Measurements from ENCODE around the gene FOXN4.
A peak's percentile ranks its signal among the peaks of the same experiment; 100 is the strongest.

The FOXN4 gene

GRCh38 chr12:109268896-109269295 is 40.2 kb downstream of the FOXN4 start:
- no peak overlapping the region for H3K4me3 Mint-ChIP-seq
- no peak for DNase-seq (ENCODE audit: low spot score)
- H3K9me3 Mint-ChIP-seq, result no peaks in the 10 kb centered on the region
- H3K27ac Mint-ChIP-seq, result no peak overlapping the region
- peaks cover 8% of the 10 kb centered on the region for H3K27me3 Mint-ChIP-seq (ENCODE audit: low read depth)
- no peaks in the 10 kb centered on the region for H3K4me1 Mint-ChIP-seq (ENCODE audit: low read depth)
- no peaks in the 10 kb centered on the region for H3K36me3 Mint-ChIP-seq (ENCODE audit: low read depth)

GRCh38 chr12:109267361-109267760 is 41.7 kb downstream of the FOXN4 start:
- Mint-ChIP-seq H3K4me1 (ENCODE audit: low read depth) (no peaks in the 10 kb centered on the region), H3K36me3 (ENCODE audit: low read depth) (no peaks in the 10 kb centered on the region), H3K4me3 (no peak overlapping the region), H3K9me3 (no peaks in the 10 kb centered on the region), H3K27me3 (ENCODE audit: low read depth) (peaks cover 5% of the 10 kb centered on the region), H3K27ac (no peak overlapping the region)
- DNase-seq (ENCODE audit: low spot score), result no peak

GRCh38 chr12:109266106-109266879 is 42.8 kb downstream of the FOXN4 start:
- DNase-seq (ENCODE audit: low spot score), result no peak
- Mint-ChIP-seq H3K27me3 (ENCODE audit: low read depth) (peaks cover 4% of the 10 kb centered on the region), H3K27ac (no peak overlapping the region), H3K36me3 (ENCODE audit: low read depth) (no peaks in the 10 kb centered on the region), H3K4me1 (ENCODE audit: low read depth) (no peaks in the 10 kb centered on the region), H3K9me3 (no peaks in the 10 kb centered on the region), H3K4me3 (no peak overlapping the region)

- Mint-ChIP-seq H3K36me3 (ENCODE audit: low read depth) (no peaks in the 10 kb centered on the region), H3K27me3 (ENCODE audit: low read depth) (no peaks in the 10 kb centered on the region), H3K4me3 (no peak overlapping the region), H3K27ac (no peak overlapping the region), H3K4me1 (ENCODE audit: low read depth) (no peaks in the 10 kb centered on the region), H3K9me3 (no peaks in the 10 kb centered on the region)
- no peak for DNase-seq (ENCODE audit: low spot score)
Observed at GRCh38 chr12:109264943-109265650, 44.0 kb downstream of the FOXN4 start.

- no peaks in the 10 kb centered on the region for H3K4me1 Mint-ChIP-seq (ENCODE audit: low read depth)
- no peak overlapping the region for H3K27ac Mint-ChIP-seq
- H3K27me3 Mint-ChIP-seq (ENCODE audit: low read depth), result no peaks in the 10 kb centered on the region
- DNase-seq (ENCODE audit: low spot score), result peak; percentile 28
- H3K36me3 Mint-ChIP-seq (ENCODE audit: low read depth), result no peaks in the 10 kb centered on the region
- H3K9me3 Mint-ChIP-seq, result no peaks in the 10 kb centered on the region
- no peak overlapping the region for H3K4me3 Mint-ChIP-seq
Observed at GRCh38 chr12:109264095-109264942, 44.8 kb downstream of the FOXN4 start.

- DNase-seq (ENCODE audit: low spot score), result no peak
- Mint-ChIP-seq H3K4me3 (no peak overlapping the region), H3K36me3 (ENCODE audit: low read depth) (no peaks in the 10 kb centered on the region), H3K4me1 (ENCODE audit: low read depth) (no peaks in the 10 kb centered on the region), H3K27ac (no peak overlapping the region), H3K9me3 (no peaks in the 10 kb centered on the region), H3K27me3 (ENCODE audit: low read depth) (no peaks in the 10 kb centered on the region)
Observed at GRCh38 chr12:109263439-109263838, 45.6 kb downstream of the FOXN4 start.

GRCh38 chr12:109261939-109262338 is 47.1 kb downstream of the FOXN4 start:
- no peak for DNase-seq (ENCODE audit: low spot score)
- no peaks in the 10 kb centered on the region for H3K9me3 Mint-ChIP-seq
- H3K36me3 Mint-ChIP-seq (ENCODE audit: low read depth), result peaks cover 2% of the 10 kb centered on the region
- H3K4me1 Mint-ChIP-seq (ENCODE audit: low read depth), result no peaks in the 10 kb centered on the region
- no peak overlapping the region for H3K4me3 Mint-ChIP-seq
- no peaks in the 10 kb centered on the region for H3K27me3 Mint-ChIP-seq (ENCODE audit: low read depth)
- no peak overlapping the region for H3K27ac Mint-ChIP-seq

- Mint-ChIP-seq H3K27ac (no peak overlapping the region), H3K4me1 (ENCODE audit: low read depth) (no peaks in the 10 kb centered on the region), H3K4me3 (no peak overlapping the region), H3K27me3 (ENCODE audit: low read depth) (no peaks in the 10 kb centered on the region), H3K36me3 (ENCODE audit: low read depth) (peaks cover 4% of the 10 kb centered on the region), H3K9me3 (no peaks in the 10 kb centered on the region)
- no peak for DNase-seq (ENCODE audit: low spot score)
Observed at GRCh38 chr12:109261087-109261486, 48.0 kb downstream of the FOXN4 start.

GRCh38 chr12:109259545-109259895 is 49.6 kb downstream of the FOXN4 start:
- H3K9me3 Mint-ChIP-seq, result peaks cover 12% of the 10 kb centered on the region
- H3K36me3 Mint-ChIP-seq (ENCODE audit: low read depth), result peaks cover 14% of the 10 kb centered on the region
- H3K27ac Mint-ChIP-seq, result no peak overlapping the region
- H3K4me1 Mint-ChIP-seq (ENCODE audit: low read depth), result no peaks in the 10 kb centered on the region
- no peak for DNase-seq (ENCODE audit: low spot score)
- no peak overlapping the region for H3K4me3 Mint-ChIP-seq
- no peaks in the 10 kb centered on the region for H3K27me3 Mint-ChIP-seq (ENCODE audit: low read depth)

- H3K36me3 Mint-ChIP-seq (ENCODE audit: low read depth), result peaks cover 15% of the 10 kb centered on the region
- H3K27ac Mint-ChIP-seq, result no peak overlapping the region
- no peaks in the 10 kb centered on the region for H3K27me3 Mint-ChIP-seq (ENCODE audit: low read depth)
- no peak overlapping the region for H3K4me3 Mint-ChIP-seq
- H3K9me3 Mint-ChIP-seq, result peaks cover 16% of the 10 kb centered on the region
- no peaks in the 10 kb centered on the region for H3K4me1 Mint-ChIP-seq (ENCODE audit: low read depth)
- no peak for DNase-seq (ENCODE audit: low spot score)
Observed at GRCh38 chr12:109258607-109259544, 50.2 kb downstream of the FOXN4 start.

- Mint-ChIP-seq H3K9me3 (peaks cover 23% of the 10 kb centered on the region), H3K4me1 (ENCODE audit: low read depth) (no peaks in the 10 kb centered on the region), H3K27me3 (ENCODE audit: low read depth) (no peaks in the 10 kb centered on the region), H3K27ac (no peak overlapping the region), H3K36me3 (ENCODE audit: low read depth) (peaks cover 21% of the 10 kb centered on the region), H3K4me3 (no peak overlapping the region)
- DNase-seq (ENCODE audit: low spot score), result no peak
Observed at GRCh38 chr12:109258201-109258600, 50.9 kb downstream of the FOXN4 start.

GRCh38 chr12:109256011-109256410 is 53.1 kb downstream of the FOXN4 start:
- H3K4me3 Mint-ChIP-seq, result no peak overlapping the region
- peaks cover 1% of the 10 kb centered on the region for H3K4me1 Mint-ChIP-seq (ENCODE audit: low read depth)
- peaks cover 27% of the 10 kb centered on the region for H3K36me3 Mint-ChIP-seq (ENCODE audit: low read depth)
- H3K27ac Mint-ChIP-seq, result no peak overlapping the region
- H3K9me3 Mint-ChIP-seq, result peaks cover 32% of the 10 kb centered on the region
- no peak for DNase-seq (ENCODE audit: low spot score)
- H3K27me3 Mint-ChIP-seq (ENCODE audit: low read depth), result no peaks in the 10 kb centered on the region

GRCh38 chr12:109255377-109255776 is 53.7 kb downstream of the FOXN4 start:
- no peak overlapping the region for H3K4me3 Mint-ChIP-seq
- H3K27me3 Mint-ChIP-seq (ENCODE audit: low read depth), result no peaks in the 10 kb centered on the region
- DNase-seq (ENCODE audit: low spot score), result no peak
- H3K36me3 Mint-ChIP-seq (ENCODE audit: low read depth), result peaks cover 28% of the 10 kb centered on the region
- H3K9me3 Mint-ChIP-seq, result peaks cover 32% of the 10 kb centered on the region
- H3K27ac Mint-ChIP-seq, result no peak overlapping the region
- H3K4me1 Mint-ChIP-seq (ENCODE audit: low read depth), result peaks cover 4% of the 10 kb centered on the region

All from T-helper 2 cell treated with Interferon-gamma antibody and Interleukin-4, amounts not matched to agents 5 μg/mL and 100 μg/mL, for 36 hours (primary cell).